Measurements from ENCODE around the gene DCAF17. TPM values are rescaled to one million over a fixed set of nuclear protein-coding genes. Genes with fewer than 3 reads are reported as not detected.

Gene DCAF17
- total RNA-seq, 1 donor from 2014 or later: 23.1 TPM

- CTCF ChIA-PET: no interaction called here
- TF ChIP-seq, protein P1, sequence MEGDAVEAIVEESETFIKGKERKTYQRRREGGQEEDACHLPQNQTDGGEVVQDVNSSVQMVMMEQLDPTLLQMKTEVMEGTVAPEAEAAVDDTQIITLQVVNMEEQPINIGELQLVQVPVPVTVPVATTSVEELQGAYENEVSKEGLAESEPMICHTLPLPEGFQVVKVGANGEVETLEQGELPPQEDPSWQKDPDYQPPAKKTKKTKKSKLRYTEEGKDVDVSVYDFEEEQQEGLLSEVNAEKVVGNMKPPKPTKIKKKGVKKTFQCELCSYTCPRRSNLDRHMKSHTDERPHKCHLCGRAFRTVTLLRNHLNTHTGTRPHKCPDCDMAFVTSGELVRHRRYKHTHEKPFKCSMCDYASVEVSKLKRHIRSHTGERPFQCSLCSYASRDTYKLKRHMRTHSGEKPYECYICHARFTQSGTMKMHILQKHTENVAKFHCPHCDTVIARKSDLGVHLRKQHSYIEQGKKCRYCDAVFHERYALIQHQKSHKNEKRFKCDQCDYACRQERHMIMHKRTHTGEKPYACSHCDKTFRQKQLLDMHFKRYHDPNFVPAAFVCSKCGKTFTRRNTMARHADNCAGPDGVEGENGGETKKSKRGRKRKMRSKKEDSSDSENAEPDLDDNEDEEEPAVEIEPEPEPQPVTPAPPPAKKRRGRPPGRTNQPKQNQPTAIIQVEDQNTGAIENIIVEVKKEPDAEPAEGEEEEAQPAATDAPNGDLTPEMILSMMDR (IDR thresholded peaks at IDR 0.05): no peak
- Mint-ChIP-seq H3K4me3 (no peak overlapping the region), H3K36me3 (ENCODE audit: low read depth) (peaks cover 2% of the 10 kb centered on the region), H3K9me3 (no peaks in the 10 kb centered on the region), H3K27ac (no peak overlapping the region), H3K4me1 (peaks cover 52% of the 10 kb centered on the region), H3K27me3 (no peaks in the 10 kb centered on the region)
- DNase-seq (no peak), ATAC-seq (ENCODE audit: low read depth) (no peak)
- POLR2A ChIA-PET: no interaction called here
- intact Hi-C loops (cut with micrococcal nuclease): no loop called here
These were observed 43.0 kb upstream of the DCAF17 start for GRCh38 chr2:171390941-171391516.

GRCh38 chr2:171391532-171391931, 42.5 kb upstream of the DCAF17 start:
- no peak for DNase-seq
- peaks cover 2% of the 10 kb centered on the region for H3K36me3 Mint-ChIP-seq (ENCODE audit: low read depth)
- POLR2A ChIA-PET: no interaction called here
- no peak for ATAC-seq (ENCODE audit: low read depth)
- TF ChIP-seq, protein P1 (IDR thresholded peaks at IDR 0.05): no peak
- no peaks in the 10 kb centered on the region for H3K27me3 Mint-ChIP-seq
- peaks cover 47% of the 10 kb centered on the region for H3K4me1 Mint-ChIP-seq
- H3K27ac Mint-ChIP-seq: no peak overlapping the region
- no peaks in the 10 kb centered on the region for H3K9me3 Mint-ChIP-seq
- CTCF ChIA-PET: no interaction called here
- intact Hi-C loops (cut with micrococcal nuclease): no loop called here
- H3K4me3 Mint-ChIP-seq: no peak overlapping the region

GRCh38 chr2:171393487-171393886, 40.5 kb upstream of the DCAF17 start:
- no peak overlapping the region for H3K4me3 Mint-ChIP-seq
- peaks cover 30% of the 10 kb centered on the region for H3K4me1 Mint-ChIP-seq
- H3K9me3 Mint-ChIP-seq: no peaks in the 10 kb centered on the region
- no peaks in the 10 kb centered on the region for H3K27me3 Mint-ChIP-seq
- ATAC-seq (ENCODE audit: low read depth): no peak
- peaks cover 2% of the 10 kb centered on the region for H3K36me3 Mint-ChIP-seq (ENCODE audit: low read depth)
- POLR2A ChIA-PET: interaction anchor here (1.0 kb wide), 1 partner anchor 12 kb away, joined by 3 read pairs; no protein-coding TSS in a partner anchor
- no peak overlapping the region for H3K27ac Mint-ChIP-seq
- CTCF ChIA-PET: interaction anchor here (1.4 kb wide), 1 partner anchor 307 kb away, joined by 3 read pairs; no protein-coding TSS in a partner anchor
- TF ChIP-seq, protein P1 (IDR thresholded peaks at IDR 0.05): no peak
- intact Hi-C loops (cut with micrococcal nuclease): no loop called here
- no peak for DNase-seq

DNA sequence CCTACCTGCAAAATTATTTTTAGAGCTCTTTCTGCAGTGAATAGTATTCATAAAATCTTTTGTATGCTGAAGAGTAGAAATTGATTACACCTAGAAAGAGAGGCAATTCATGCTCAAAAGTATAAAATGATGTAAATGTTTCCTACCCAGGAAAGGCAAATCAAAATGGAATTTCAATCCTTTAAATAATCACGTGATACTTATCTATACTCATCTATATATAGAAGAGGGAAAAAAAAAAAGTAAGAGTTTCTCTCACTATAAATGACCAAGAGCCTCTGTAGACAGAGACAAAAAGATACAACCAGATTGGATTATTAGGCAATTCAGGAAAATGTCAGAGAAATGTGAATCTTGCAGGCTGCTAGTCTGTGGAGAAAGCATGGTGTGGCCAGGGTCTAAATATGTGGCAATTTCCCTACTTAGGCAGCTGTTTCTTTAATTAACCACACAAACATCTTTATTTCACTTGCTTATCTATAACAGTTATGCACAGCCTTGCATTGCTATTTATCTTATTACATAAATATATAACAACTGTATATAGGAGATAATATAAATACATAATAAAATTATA, 39.8 kb upstream of the DCAF17 start:
- Mint-ChIP-seq H3K27ac (no peak overlapping the region), H3K4me3 (no peak overlapping the region), H3K4me1 (peaks cover 27% of the 10 kb centered on the region), H3K27me3 (no peaks in the 10 kb centered on the region), H3K36me3 (ENCODE audit: low read depth) (peaks cover 2% of the 10 kb centered on the region), H3K9me3 (no peaks in the 10 kb centered on the region)
- CTCF ChIA-PET: interaction anchor here (1.4 kb wide), 1 partner anchor 307 kb away, joined by 3 read pairs; no protein-coding TSS in a partner anchor
- TF ChIP-seq, protein P1 (IDR thresholded peaks at IDR 0.05): no peak
- no peak for ATAC-seq (ENCODE audit: low read depth)
- no peak for DNase-seq
- intact Hi-C loops (cut with micrococcal nuclease): no loop called here
- POLR2A ChIA-PET: interaction anchor here (1.0 kb wide), 1 partner anchor 12 kb away, joined by 3 read pairs; no protein-coding TSS in a partner anchor

DNA sequence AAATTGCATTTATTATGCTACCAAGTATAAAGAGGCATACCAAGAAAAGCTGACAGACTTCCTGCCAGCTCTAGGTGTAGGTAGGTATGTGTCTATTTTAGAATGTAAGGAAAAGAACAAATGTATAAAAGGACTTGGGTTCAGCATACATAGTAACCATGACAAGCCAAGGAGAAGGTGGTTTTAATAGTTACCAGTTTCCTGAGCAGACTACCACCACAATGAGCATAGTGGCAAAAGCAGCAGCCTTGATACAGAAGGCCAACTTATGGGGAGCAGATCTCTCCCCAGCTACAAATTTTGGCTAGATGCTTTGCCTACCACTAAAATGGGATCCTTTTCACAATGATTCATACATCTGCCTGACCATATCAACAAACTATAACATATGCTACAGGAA, 34.7 kb upstream of the DCAF17 start:
- Mint-ChIP-seq H3K4me3 (no peak overlapping the region), H3K27ac (no peak overlapping the region), H3K9me3 (peaks cover 7% of the 10 kb centered on the region), H3K4me1 (peaks cover 12% of the 10 kb centered on the region), H3K27me3 (no peaks in the 10 kb centered on the region), H3K36me3 (ENCODE audit: low read depth) (peaks cover 4% of the 10 kb centered on the region)
- intact Hi-C loops (cut with micrococcal nuclease): loop anchor here (2.0 kb wide), 1 partner anchor 14 kb away; no protein-coding TSS in a partner anchor
- TF ChIP-seq, protein P1 (IDR thresholded peaks at IDR 0.05): no peak
- ChIA-PET POLR2A (no interaction called here), CTCF (interaction anchor here (1.1 to 1.4 kb wide), 3 partner anchors 10 to 17 kb away, joined by 3 to 5 read pairs (median 3); no protein-coding TSS in a partner anchor)
- ATAC-seq (ENCODE audit: low read depth) (no peak), DNase-seq (no peak)
